A549 (cell line): Measurements from ENCODE around the gene RAB3GAP2.

ENCODE experiments used
- CEBPB ChIP-seq, 2 experiments: fragments of >200 bp in 1 of 2; sonication (Bioruptor Twin) in 1 of 2; formaldehyde crosslinking in 1 of 2; IDR thresholded peaks; 2 replicates each; pipeline ENCODE4 v1.6.1; 2012 to 2016
- CHD2 ChIP-seq: fragments of 150-350 bp; IDR thresholded peaks from 2 replicates; pipeline ENCODE4 v1.6.1; 2014; ENCODE audit warnings: low read length; ENCODE audit not compliant: partially characterized antibody
- EP300 ChIP-seq, 2 experiments: fragments of >200 bp; sonication (Bioruptor Twin); formaldehyde crosslinking; IDR thresholded peaks; 2 replicates in 1 of 2; 3 replicates in 1 of 2; pipeline ENCODE4 v1.6.1; 2016 to 2017
- HEYL ChIP-seq: fragments of 250-450 bp; sonication (Bioruptor Pico); IDR thresholded peaks from 2 replicates; pipeline ENCODE4 v1.8.0; 2021; ENCODE audit warnings: mild to moderate bottlenecking, moderate library complexity
- HOXA7 ChIP-seq: fragments of 250-450 bp; sonication (Bioruptor Pico); IDR thresholded peaks from 2 replicates; pipeline ENCODE4 v1.5.0; 2020; ENCODE audit warnings: mild to moderate bottlenecking, moderate library complexity
- KDM1A ChIP-seq: fragments of 200-600 bp; sonication (generic); IDR thresholded peaks from 2 replicates; pipeline ENCODE4 v1.6.1; 2016; ENCODE audit warnings: low read depth, mild to moderate bottlenecking
- MAZ ChIP-seq: fragments of 150-350 bp; IDR thresholded peaks from 2 replicates; pipeline ENCODE4 v1.6.1; 2014; ENCODE audit warnings: antibody characterized with exemption, low read depth, low read length, borderline replicate concordance
- NR3C1 ChIP-seq: fragments of >200 bp; sonication (Bioruptor Twin); formaldehyde crosslinking; IDR thresholded peaks from 3 replicates; pipeline ENCODE4 v1.6.1; 2017
- POLR2A ChIP-seq: IDR thresholded peaks from 2 replicates; pipeline ENCODE4 v1.6.1; 2012; ENCODE audit warnings: mild to moderate bottlenecking, low read length
- RAD21 ChIP-seq, 2 experiments: fragments of >200 bp in 1 of 2; sonication (Bioruptor Twin) in 1 of 2; formaldehyde crosslinking in 1 of 2; IDR thresholded peaks in 1 of 2; conservative IDR thresholded peaks in 1 of 2; 2 replicates in 1 of 2; 3 replicates in 1 of 2; pipeline ENCODE4 v1.6.1; 2012 to 2018; ENCODE audit warnings: inconsistent platforms in 1 of 2
- TP53 ChIP-seq: fragments of 250-450 bp; sonication (Bioruptor Pico); IDR thresholded peaks from 2 replicates; pipeline ENCODE4 v1.5.0; 2021; ENCODE audit warnings: mild to moderate bottlenecking, moderate library complexity
- TF ChIP-seq, protein P1 (sequence below): fragments of >200 bp; sonication (Bioruptor Twin); formaldehyde crosslinking; IDR thresholded peaks from 3 replicates; pipeline ENCODE4 v1.5.1; 2016
- TF ChIP-seq, protein P2 (sequence below): fragments of 450-650 bp; IDR thresholded peaks from 2 replicates; pipeline ENCODE4 v1.6.1; 2014; ENCODE audit warnings: antibody characterized with exemption
- TF ChIP-seq, protein P3 (sequence below): fragments of 150-350 bp; IDR thresholded peaks from 2 replicates; pipeline ENCODE4 v1.6.1; 2014; ENCODE audit warnings: low read depth, mild to moderate bottlenecking, low read length

DNA sequence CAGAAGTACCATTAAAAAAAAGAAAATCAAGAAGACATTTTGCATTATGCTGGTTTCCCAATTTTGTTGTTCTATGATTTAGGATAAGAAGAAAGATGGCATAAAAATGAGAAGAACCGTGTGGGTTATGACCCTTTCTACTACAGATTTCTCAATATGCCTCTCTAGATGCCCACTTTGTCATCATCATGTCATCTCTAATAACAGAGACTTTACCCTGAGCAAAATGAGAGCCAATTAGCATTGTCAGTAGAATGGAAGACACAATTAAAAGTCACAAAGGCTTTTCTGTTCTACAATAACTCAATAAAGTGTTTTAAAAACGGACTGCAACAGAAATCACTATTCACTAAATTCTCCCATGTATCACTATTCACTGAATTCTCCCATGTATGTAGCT, 85.5 kb downstream of the RAB3GAP2 start:
- TF ChIP-seq CEBPB (IDR thresholded peaks at IDR 0.05), result no peak
- TF ChIP-seq, protein P1, sequence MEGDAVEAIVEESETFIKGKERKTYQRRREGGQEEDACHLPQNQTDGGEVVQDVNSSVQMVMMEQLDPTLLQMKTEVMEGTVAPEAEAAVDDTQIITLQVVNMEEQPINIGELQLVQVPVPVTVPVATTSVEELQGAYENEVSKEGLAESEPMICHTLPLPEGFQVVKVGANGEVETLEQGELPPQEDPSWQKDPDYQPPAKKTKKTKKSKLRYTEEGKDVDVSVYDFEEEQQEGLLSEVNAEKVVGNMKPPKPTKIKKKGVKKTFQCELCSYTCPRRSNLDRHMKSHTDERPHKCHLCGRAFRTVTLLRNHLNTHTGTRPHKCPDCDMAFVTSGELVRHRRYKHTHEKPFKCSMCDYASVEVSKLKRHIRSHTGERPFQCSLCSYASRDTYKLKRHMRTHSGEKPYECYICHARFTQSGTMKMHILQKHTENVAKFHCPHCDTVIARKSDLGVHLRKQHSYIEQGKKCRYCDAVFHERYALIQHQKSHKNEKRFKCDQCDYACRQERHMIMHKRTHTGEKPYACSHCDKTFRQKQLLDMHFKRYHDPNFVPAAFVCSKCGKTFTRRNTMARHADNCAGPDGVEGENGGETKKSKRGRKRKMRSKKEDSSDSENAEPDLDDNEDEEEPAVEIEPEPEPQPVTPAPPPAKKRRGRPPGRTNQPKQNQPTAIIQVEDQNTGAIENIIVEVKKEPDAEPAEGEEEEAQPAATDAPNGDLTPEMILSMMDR, result no peak
- TF ChIP-seq CHD2, result no peak
- no peak for TF ChIP-seq POLR2A
- no peak for TF ChIP-seq NR3C1
- no peak for TF ChIP-seq HEYL
- TF ChIP-seq MAZ, result no peak
- TF ChIP-seq TP53 (CRISPR knock-in tag), result no peak
- TF ChIP-seq KDM1A, result no peak
- no peak for TF ChIP-seq EP300 (IDR thresholded peaks at IDR 0.05)
- TF ChIP-seq, protein P2, sequence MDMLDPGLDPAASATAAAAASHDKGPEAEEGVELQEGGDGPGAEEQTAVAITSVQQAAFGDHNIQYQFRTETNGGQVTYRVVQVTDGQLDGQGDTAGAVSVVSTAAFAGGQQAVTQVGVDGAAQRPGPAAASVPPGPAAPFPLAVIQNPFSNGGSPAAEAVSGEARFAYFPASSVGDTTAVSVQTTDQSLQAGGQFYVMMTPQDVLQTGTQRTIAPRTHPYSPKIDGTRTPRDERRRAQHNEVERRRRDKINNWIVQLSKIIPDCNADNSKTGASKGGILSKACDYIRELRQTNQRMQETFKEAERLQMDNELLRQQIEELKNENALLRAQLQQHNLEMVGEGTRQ, result no peak
- TF ChIP-seq RAD21 (conservative IDR thresholded peaks at IDR 0.05 in 1 of 2, IDR thresholded peaks at IDR 0.05 in 1 of 2), result no peak
- TF ChIP-seq HOXA7, result no peak
- TF ChIP-seq, protein P3, sequence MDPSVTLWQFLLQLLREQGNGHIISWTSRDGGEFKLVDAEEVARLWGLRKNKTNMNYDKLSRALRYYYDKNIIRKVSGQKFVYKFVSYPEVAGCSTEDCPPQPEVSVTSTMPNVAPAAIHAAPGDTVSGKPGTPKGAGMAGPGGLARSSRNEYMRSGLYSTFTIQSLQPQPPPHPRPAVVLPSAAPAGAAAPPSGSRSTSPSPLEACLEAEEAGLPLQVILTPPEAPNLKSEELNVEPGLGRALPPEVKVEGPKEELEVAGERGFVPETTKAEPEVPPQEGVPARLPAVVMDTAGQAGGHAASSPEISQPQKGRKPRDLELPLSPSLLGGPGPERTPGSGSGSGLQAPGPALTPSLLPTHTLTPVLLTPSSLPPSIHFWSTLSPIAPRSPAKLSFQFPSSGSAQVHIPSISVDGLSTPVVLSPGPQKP, result no peak
